MG63 (cell line): ENCODE data around the gene CDKN2AIPNL. TPM values are rescaled to one million over a fixed set of nuclear protein-coding genes. Genes with fewer than 3 reads are reported as not detected.

ENCODE experiments used
- DNase-seq: peaks from one replicate; pipeline ENCODE4 v3.0.0-alpha.2; 2020
- H3K27me3 ChIP-seq: fragments of 250-450 bp; sonication (Bioruptor Pico); 2 replicates; pipeline ENCODE4 v1.5.1; 2020; ENCODE audit warnings: mild to moderate bottlenecking, moderate library complexity
- H3K36me3 ChIP-seq: fragments of 250-450 bp; sonication (Bioruptor Pico); 2 replicates; pipeline ENCODE4 v1.5.1; 2020; ENCODE audit warnings: mild to moderate bottlenecking, moderate library complexity
- H3K4me3 ChIP-seq: fragments of 250-450 bp; sonication (Bioruptor Pico); 2 replicates; pipeline ENCODE4 v1.5.1; 2020; ENCODE audit warnings: mild to moderate bottlenecking, moderate library complexity
- H3K9me3 ChIP-seq: fragments of 250-450 bp; sonication (Bioruptor Pico); 2 replicates; pipeline ENCODE4 v1.5.1; 2020; ENCODE audit warnings: mild to moderate bottlenecking, moderate library complexity
- total RNA-seq: library from RNA; depleted of rRNA; stranded (reverse); fragments of >200 nt; shearing (Covaris generic); gene quantifications from 2 replicates; pipeline ENCODE4 v1.2.3, GENCODE V29; 2014; ENCODE audit warnings: low replicate concordance; rRNA removed

Gene CDKN2AIPNL, protein sequence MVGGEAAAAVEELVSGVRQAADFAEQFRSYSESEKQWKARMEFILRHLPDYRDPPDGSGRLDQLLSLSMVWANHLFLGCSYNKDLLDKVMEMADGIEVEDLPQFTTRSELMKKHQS
- total RNA-seq, result 116 and 161 TPM in 2 replicates

DNA sequence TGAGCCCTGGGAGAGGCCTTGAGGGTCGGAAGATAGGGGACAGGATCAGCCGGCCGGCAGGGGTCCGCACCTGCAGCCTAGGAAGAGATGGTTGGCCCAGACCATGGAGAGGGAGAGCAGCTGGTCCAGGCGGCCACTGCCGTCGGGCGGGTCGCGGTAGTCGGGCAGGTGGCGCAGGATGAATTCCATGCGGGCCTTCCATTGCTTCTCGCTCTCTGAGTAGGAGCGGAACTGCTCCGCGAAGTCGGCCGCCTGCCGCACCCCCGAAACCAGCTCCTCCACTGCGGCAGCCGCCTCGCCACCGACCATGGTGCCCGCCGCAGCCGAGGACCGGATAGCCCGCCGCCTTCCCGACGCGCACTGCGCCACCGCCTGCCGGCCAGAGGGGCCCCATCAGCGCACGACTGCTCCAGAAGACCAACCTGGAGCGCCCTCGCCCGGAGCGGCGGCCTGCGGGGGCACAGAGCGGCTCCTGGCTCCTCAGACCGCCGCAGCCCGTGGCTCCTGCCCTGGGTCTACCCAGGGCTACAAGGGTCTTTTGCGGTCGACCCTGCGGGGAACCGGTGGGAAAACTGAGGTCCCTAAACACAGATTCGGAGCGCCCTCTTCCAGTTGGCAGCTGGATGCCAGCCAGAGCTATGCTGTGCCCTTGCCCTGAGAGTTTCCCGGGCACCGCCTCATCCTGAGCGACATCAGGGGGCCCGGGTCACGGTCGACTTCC lies at the start of gene CDKN2AIPNL:
Gene CDKN2AIPNL (minus strand): TSS at position 336 of the 721 bp plus-strand sequence. CDS start 27 bp downstream, at position 309.
- no peaks in the 10 kb centered on the region for H3K9me3 ChIP-seq
- peaks cover 33% of the 10 kb centered on the region for H3K36me3 ChIP-seq
- H3K4me3 ChIP-seq, result peak within 1 kb of the TSS; percentile 91

DNA sequence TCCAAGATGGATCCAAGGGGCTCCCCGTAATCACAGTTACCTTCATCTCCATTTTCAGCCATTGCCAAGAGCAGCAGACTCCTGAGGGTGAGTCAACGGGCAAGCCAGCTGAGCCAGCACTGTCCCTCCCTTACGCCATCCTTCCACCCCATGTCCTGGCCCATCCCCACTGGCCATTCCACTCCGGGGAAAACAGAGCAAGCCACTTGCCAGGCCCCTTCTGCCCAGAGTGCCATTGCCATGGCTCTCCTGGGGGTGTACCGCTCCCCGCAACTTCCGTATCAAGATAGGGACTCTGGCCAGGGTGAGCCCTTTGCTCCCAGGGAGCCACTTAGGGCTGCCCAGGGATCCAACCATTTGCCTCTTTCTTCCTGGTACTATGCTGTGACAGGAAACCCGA lies 48.9 kb upstream of the CDKN2AIPNL start:
- H3K4me3 ChIP-seq, result no peak overlapping the region
- peak; percentile 51 for DNase-seq
- no peaks in the 10 kb centered on the region for H3K36me3 ChIP-seq
- no peaks in the 10 kb centered on the region for H3K27me3 ChIP-seq
- H3K9me3 ChIP-seq, result no peaks in the 10 kb centered on the region

More for the DNA sequence above, at the start of gene CDKN2AIPNL:
- peak; percentile 94 for DNase-seq
- H3K27me3 ChIP-seq, result no peaks in the 10 kb centered on the region

DNA sequence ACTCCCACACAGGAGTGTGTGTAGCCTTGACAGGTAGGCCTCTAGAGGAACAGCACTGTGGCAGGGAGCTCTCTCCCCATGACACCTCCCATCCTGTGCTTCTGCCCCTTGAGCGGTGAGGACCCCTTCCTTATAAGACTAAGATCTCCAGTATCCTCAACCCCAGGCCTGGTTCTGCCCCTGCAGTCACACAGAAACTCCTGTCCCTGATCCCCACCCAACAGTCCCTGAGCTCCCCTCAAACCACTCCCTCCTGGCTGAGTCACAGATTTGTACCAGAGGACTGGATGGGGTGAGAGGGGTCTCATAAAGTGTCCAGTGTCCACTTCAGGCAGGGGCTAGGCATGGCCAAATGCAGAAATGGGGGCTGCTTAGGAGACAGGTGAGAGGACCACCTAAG lies 47.8 kb upstream of the CDKN2AIPNL start:
- Histone ChIP-seq H3K4me3 (no peak overlapping the region), H3K27me3 (no peaks in the 10 kb centered on the region), H3K36me3 (no peaks in the 10 kb centered on the region), H3K9me3 (no peaks in the 10 kb centered on the region)
- DNase-seq, result no peak

DNA sequence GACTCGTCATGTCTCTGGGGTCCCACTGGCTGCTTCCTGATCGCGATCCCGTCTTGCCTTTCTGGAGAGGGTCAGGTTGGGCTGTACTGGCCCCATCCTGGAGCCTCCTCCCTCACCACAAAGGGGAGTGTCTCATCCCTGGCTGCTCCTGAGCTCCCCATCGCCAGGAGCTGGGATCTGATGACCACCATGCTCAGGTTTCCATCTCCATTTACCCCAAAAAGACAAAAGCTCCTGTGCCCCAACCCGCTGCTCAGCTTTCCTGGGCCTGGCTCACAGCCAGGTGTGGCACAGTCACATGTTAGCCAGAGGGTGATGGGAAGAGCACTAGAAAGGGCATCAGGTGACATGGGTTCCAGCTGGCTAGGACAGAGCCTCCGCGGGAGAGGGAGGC lies 47.3 kb upstream of the CDKN2AIPNL start:
- Histone ChIP-seq H3K27me3 (no peaks in the 10 kb centered on the region), H3K9me3 (no peaks in the 10 kb centered on the region), H3K4me3 (no peak overlapping the region), H3K36me3 (no peaks in the 10 kb centered on the region)
- no peak for DNase-seq

DNA sequence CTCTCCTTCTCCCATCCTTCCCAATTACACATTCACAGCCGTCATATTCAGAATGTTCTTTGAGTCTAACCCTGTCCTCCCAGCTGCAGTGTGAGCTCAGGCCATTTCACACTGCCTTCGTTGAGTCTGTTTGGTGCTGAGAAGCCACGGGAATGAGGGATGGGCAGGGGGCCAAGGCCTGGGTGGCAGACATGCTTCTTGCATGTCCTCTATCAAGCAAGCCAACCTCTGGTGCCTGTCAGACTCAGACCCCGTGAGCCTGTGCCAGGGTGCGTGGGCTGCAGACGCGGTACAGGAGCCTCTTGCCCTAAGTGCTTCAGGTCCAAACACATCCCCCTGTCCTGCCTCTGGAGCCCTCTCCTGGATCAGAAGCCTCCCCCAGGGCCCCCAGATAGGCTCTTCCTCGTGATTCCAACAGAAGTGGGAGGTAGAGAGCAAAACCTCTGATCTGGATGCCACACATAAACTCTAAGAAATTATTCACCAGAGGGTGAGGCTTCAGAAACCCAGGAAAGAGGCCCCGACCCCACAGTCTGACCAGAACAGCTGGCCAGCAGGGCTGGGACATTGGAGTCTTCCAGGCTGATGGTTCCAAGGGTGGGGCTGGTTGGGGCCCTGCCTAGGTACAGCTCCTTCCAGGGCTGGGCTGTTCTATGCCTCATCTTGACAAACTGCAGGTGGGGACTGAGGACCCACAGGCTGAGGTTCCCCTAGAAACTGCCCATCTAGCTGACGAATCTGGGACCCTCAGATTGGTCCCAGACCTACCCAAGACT lies 46.7 kb upstream of the CDKN2AIPNL start:
- Histone ChIP-seq H3K27me3 (no peaks in the 10 kb centered on the region), H3K9me3 (no peaks in the 10 kb centered on the region), H3K4me3 (no peak overlapping the region), H3K36me3 (no peaks in the 10 kb centered on the region)
- peak; percentile 99 for DNase-seq

DNA sequence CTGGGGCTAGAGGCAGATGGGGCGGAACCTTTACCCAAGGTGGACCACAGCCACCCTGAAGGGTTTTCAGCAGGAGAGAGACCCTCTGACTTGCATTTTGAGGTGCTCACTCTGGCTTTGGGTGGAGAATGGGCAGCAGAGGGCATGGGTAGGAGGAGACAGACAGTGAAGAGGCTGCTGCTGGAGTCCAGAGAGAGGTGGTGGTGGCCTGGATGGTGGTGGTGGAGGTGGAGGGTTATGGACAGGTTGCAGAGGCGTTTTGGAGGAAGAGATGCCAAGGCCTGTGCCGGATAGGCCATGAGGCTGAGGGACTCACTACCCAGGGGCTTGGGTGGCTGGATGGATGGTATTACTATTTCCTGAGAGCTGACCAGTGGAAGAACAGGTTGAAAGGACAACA lies 46.1 kb upstream of the CDKN2AIPNL start:
- Histone ChIP-seq H3K27me3 (no peaks in the 10 kb centered on the region), H3K36me3 (no peaks in the 10 kb centered on the region), H3K9me3 (no peaks in the 10 kb centered on the region), H3K4me3 (no peak overlapping the region)
- DNase-seq, result no peak

DNA sequence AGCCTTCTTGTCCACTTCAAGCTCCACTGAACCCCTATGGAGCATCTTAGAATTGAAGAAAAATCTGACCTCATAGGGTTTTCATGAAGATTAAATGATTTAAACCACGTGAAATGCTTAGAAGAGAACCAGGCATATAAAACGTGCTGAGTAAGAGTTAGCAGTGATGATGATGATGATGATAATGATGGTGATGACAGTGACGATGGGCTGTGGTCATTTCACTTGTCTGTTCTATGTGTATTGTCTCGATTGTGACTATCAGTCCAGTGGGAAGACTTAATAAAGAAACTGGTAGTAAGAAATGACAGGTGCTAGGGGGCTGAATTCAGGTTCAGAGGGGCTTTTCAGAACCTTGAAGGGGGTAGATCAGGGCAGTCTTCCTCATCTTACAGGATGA lies 45.1 kb upstream of the CDKN2AIPNL start:
- DNase-seq, result no peak
- Histone ChIP-seq H3K36me3 (no peaks in the 10 kb centered on the region), H3K27me3 (no peaks in the 10 kb centered on the region), H3K9me3 (no peaks in the 10 kb centered on the region), H3K4me3 (no peak overlapping the region)

DNA sequence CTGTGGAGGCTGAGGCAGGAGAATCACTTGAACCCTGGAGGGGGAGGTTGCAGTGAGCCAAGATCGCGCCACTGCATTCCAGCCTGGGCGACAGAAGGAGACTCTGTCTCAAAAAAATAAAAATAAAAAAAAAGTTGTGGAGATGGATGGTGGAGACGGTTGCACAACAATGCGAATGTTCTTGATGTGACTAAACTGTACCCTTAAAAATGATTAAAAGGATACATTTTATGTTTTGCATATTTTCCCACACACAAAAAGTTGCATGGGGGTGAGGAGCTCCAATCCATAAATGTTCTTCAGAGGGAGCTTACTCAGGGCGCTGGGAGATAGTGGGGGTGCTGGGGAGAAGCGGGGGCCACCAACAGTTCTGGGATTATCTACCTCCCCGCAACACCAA lies 43.8 kb upstream of the CDKN2AIPNL start:
- DNase-seq, result no peak
- no peak overlapping the region for H3K4me3 ChIP-seq
- H3K36me3 ChIP-seq, result no peaks in the 10 kb centered on the region
- H3K9me3 ChIP-seq, result no peaks in the 10 kb centered on the region
- no peaks in the 10 kb centered on the region for H3K27me3 ChIP-seq

DNA sequence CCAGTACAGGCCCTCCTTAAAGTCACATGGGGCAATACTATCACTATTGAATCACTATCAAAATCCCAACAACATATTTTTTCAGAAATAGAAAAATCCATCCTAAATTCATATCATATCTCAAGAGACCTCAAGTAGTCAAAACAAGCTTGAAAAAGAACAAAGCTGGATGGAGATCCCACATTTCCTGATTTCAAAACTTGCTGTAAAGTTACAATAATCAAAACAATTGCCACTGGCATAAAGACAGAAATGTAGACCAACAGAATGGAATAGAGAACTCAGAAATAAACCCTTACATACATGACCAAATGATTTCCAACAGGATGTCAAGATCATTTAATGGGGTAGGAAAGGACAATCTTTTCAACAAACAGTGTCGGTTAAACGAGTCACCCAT lies 41.3 kb upstream of the CDKN2AIPNL start:
- Histone ChIP-seq H3K4me3 (no peak overlapping the region), H3K9me3 (no peaks in the 10 kb centered on the region), H3K27me3 (no peaks in the 10 kb centered on the region), H3K36me3 (no peaks in the 10 kb centered on the region)
- no peak for DNase-seq

DNA sequence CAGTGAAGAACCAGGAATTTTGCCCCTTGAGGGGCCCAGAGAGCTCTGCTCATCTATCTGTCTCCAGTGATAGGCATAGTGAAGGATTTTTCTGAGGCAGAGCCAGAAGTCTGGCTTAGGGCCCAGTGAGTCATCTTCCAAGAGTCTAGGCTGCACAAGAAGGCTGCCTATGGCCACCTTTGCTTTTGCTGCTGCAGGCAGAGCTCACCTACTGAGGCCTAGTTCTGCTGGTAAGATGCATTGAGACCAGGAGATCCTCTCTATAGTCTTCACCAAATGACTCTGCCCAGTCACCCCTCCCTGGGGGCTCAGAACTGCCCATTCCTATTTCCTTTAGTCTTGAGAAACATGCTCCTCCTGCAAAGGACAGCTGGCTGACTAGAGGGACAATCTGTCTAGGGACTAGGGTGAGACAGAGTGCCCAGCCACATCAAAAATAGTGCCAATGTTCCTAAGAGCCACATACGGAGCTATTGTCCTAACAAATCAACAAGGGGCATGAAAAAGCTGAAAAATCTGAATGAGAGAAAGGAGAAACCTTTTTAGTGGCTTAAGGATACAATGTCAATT lies 40.3 kb upstream of the CDKN2AIPNL start:
- Histone ChIP-seq H3K36me3 (no peaks in the 10 kb centered on the region), H3K9me3 (no peaks in the 10 kb centered on the region), H3K4me3 (no peak overlapping the region), H3K27me3 (no peaks in the 10 kb centered on the region)
- DNase-seq, result peak; percentile 88

DNA sequence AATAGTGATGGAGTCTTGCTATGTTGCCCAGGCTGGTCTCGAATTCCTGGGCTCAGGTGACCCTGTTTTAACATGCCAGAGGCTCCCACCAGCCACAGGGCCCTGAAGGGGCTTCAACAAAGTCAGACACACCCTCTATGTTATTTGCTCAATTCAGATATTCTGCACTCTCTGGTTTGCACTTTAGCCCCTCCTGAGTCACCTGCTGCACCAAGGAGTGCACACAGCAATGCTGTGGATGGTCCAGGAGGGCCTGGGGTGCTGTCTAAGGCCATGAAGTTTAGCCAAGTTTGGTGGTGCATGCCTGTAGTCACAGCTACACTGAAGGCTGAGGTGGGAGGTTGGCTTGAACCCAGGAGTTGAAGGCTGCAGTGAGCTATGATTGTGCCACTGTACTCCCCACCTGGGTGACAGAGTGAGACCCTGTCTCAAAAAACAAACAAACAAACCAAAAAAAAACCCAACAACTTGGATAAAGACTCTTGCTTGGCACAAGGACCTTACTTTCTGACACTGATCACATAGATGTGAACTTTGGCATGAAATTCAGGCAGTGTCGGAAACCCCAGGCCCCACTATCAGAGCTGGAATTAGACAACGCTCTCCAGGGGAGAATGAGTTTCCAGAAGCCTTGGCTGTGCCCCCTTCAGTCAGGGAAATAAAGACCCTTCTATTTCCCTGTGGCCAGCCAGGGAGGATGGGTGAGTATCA lies 39.7 kb upstream of the CDKN2AIPNL start:
- Histone ChIP-seq H3K9me3 (no peaks in the 10 kb centered on the region), H3K27me3 (no peaks in the 10 kb centered on the region), H3K36me3 (no peaks in the 10 kb centered on the region), H3K4me3 (no peak overlapping the region)
- DNase-seq, result no peak

DNA sequence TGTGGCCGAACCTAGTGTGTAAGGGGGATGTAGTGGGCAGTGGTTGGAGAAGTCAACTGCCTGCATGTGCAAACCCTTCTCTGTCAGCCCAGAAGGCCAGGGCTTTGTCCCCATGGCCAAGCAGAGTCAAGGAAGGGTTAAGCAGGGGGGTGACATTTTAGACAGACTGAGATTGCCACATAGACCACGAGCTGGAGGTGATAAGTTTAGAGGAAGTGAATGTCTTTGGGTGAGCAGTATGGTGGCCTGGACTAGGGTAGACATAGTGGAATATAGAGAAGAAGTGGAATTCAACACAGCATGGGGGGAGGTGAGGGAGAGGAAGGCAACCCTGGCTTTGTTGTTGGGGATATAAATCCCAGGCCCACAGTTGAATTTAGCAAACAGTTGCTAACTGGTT lies 38.7 kb upstream of the CDKN2AIPNL start:
- Histone ChIP-seq H3K27me3 (no peaks in the 10 kb centered on the region), H3K36me3 (no peaks in the 10 kb centered on the region), H3K9me3 (no peaks in the 10 kb centered on the region), H3K4me3 (no peak overlapping the region)
- DNase-seq, result no peak

DNA sequence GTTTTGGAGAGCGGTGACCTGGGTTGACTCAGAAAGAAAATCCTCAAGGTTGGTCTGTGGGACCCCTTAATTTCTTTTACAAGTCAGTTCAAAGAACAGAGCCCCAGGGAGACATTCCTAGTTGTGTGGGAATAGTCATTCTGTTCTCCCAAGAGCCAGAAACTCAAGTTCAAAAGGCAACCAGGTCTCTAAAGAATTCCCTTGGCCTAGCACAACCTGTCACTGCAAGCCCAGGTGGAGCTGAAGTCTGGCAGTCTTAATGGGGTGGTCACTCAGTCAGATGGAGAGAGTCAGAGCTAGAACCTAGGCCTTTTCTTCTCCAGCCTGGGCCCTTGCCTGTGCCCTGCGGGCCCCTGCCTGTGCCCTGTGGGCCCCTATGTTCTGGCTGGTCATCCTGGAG lies 37.5 kb upstream of the CDKN2AIPNL start:
- no peak for DNase-seq

DNA sequence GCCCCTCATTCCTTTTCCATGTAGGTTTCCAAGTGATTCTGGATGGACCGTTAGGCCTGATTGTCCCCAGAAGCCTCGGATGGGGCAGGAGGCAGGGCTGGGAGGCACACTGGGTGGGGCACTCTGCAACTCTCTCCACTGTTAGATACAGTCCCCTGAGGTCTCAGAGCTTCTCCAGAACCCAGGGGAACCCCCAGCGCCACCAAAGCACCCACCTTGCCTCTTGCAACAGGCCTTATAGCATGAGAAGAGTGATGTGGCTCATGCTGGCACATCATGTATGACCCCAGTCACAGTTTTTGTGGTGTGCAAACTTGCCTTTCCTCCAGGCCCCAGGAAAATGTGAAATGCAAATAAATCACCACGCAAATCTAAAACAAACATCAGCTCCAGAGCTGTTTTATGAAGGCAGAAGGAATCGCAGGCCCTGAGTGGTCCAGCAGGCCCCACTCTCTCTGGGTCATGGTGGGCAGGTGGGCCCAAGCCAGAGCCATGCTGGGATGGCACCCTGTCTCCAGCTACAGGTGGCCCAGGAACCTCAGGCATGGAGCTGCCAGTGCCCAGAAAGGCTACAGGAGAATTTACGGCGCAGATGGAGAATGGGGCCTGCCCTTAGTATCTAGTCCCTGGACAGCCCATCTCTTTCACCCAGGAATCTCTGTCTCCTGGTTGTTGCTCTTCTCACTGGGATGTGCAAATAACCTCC lies 36.3 kb upstream of the CDKN2AIPNL start:
- no peaks in the 10 kb centered on the region for H3K27me3 ChIP-seq
- H3K36me3 ChIP-seq, result no peaks in the 10 kb centered on the region
- H3K9me3 ChIP-seq, result 0 out of 2 replicates have a peak, but pooled peaks cover 5% of the 10 kb centered on the region
- no peak overlapping the region for H3K4me3 ChIP-seq
- DNase-seq, result no peak

More for the DNA sequence above, 37.5 kb upstream of the CDKN2AIPNL start:
- H3K36me3 ChIP-seq, result no peaks in the 10 kb centered on the region
- H3K27me3 ChIP-seq, result no peaks in the 10 kb centered on the region
- no peaks in the 10 kb centered on the region for H3K9me3 ChIP-seq
- H3K4me3 ChIP-seq, result no peak overlapping the region

DNA sequence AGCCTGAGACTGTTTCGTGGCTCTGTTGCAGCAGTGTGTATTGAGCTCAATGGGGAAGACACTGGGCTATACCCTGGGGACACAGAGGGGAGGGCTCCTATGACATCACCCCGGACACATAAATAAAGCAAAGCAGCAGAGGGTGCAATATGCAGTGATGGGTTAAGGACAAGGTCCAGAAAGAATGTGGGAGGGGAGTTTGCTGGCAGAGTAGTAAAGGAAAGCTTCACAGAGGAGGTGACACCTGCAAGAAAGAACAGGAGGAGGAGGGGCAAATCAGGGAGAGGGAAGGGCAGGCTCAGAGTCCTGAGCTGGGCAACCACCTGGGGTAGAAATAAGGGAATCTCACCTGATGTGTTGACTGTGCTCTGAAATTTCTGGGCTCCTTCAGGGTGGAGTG lies 35.3 kb upstream of the CDKN2AIPNL start:
- Histone ChIP-seq H3K36me3 (no peaks in the 10 kb centered on the region), H3K4me3 (no peak overlapping the region), H3K9me3 (0 out of 2 replicates have a peak, but pooled peaks cover 5% of the 10 kb centered on the region), H3K27me3 (no peaks in the 10 kb centered on the region)
- DNase-seq, result no peak
